RWPE2 (cell line): Measurements from ENCODE around the gene IGFBP1.
A peak's percentile ranks its signal among the peaks of the same experiment; 100 is the strongest.

ENCODE experiments used
- ATAC-seq: fragments of 200-7000 bp; cut with Tn5 transposase; 3 replicates; pipeline ENCODE4 v1.9.1; 2021; ENCODE audit warnings: low read depth
- DNase-seq: peaks from one replicate; pipeline ENCODE4 v3.0.0-alpha.2; 2020; ENCODE audit warnings: low spot score
- H3K27ac ChIP-seq: fragments of 450-650 bp; 2 replicates; pipeline ENCODE4 v1.5.1; 2017; ENCODE audit warnings: mild to moderate bottlenecking; ENCODE audit not compliant: poor library complexity, severe bottlenecking
- H3K27me3 ChIP-seq: fragments of 250-450 bp; sonication (Bioruptor Pico); 2 replicates; pipeline ENCODE4 v1.5.1; 2021; ENCODE audit warnings: mild to moderate bottlenecking, moderate library complexity; ENCODE audit not compliant: insufficient read depth, poor library complexity, severe bottlenecking
- H3K36me3 ChIP-seq: fragments of 250-450 bp; sonication (Bioruptor Pico); 2 replicates; pipeline ENCODE4 v1.5.1; 2020; ENCODE audit warnings: low read depth, mild to moderate bottlenecking, moderate library complexity
- H3K4me1 ChIP-seq: fragments of 250-450 bp; sonication (Bioruptor Pico); 2 replicates; pipeline ENCODE4 v1.5.1; 2021; ENCODE audit warnings: mild to moderate bottlenecking, moderate library complexity; ENCODE audit not compliant: insufficient read depth, poor library complexity, severe bottlenecking
- H3K4me3 ChIP-seq: fragments of 250-450 bp; sonication (Bioruptor Pico); 2 replicates; pipeline ENCODE4 v1.5.1; 2021; ENCODE audit warnings: mild to moderate bottlenecking, moderate library complexity; ENCODE audit not compliant: severe bottlenecking
- H3K9me3 ChIP-seq: fragments of 250-450 bp; sonication (Bioruptor Pico); 2 replicates; pipeline ENCODE4 v1.5.1; 2021; ENCODE audit warnings: mild to moderate bottlenecking, moderate library complexity; ENCODE audit not compliant: severe bottlenecking
- CTCF ChIP-seq: fragments of 450-650 bp; IDR thresholded peaks from one replicate; pipeline ENCODE4 v1.5.1; 2017; ENCODE audit warnings: mild to moderate bottlenecking, moderate library complexity; ENCODE audit not compliant: poor library complexity, severe bottlenecking

The IGFBP1 gene

GRCh38 chr7:45917064-45917463, 28.8 kb downstream of the IGFBP1 start:
- Histone ChIP-seq H3K4me3 (no peak overlapping the region), H3K9me3 (no peaks in the 10 kb centered on the region), H3K27ac (no peak overlapping the region), H3K36me3 (no peaks in the 10 kb centered on the region), H3K27me3 (peaks cover 39% of the 10 kb centered on the region), H3K4me1 (peaks cover 7% of the 10 kb centered on the region)
- no peak for ATAC-seq
- DNase-seq = no peak
- TF ChIP-seq CTCF = no peak

- Histone ChIP-seq H3K4me3 (no peak overlapping the region), H3K9me3 (no peaks in the 10 kb centered on the region), H3K4me1 (peaks cover 8% of the 10 kb centered on the region), H3K36me3 (no peaks in the 10 kb centered on the region), H3K27ac (no peak overlapping the region), H3K27me3 (peaks cover 45% of the 10 kb centered on the region)
- TF ChIP-seq CTCF = peak; percentile 93
- DNase-seq (no peak), ATAC-seq (peak; percentile 20; the same call in 1 of the 3 replicates)
Observed at GRCh38 chr7:45917658-45918057, 29.4 kb downstream of the IGFBP1 start.

GRCh38 chr7:45918556-45918955, 30.3 kb downstream of the IGFBP1 start:
- ATAC-seq = no peak
- TF ChIP-seq CTCF = no peak
- no peak overlapping the region for H3K27ac ChIP-seq
- H3K36me3 ChIP-seq = no peaks in the 10 kb centered on the region
- no peak overlapping the region for H3K4me3 ChIP-seq
- H3K27me3 ChIP-seq = peaks cover 49% of the 10 kb centered on the region
- H3K4me1 ChIP-seq = peaks cover 11% of the 10 kb centered on the region
- DNase-seq = no peak
- H3K9me3 ChIP-seq = no peaks in the 10 kb centered on the region

GRCh38 chr7:45919231-45919784, 31.0 kb downstream of the IGFBP1 start:
- no peak for TF ChIP-seq CTCF
- Histone ChIP-seq H3K4me1 (peaks cover 15% of the 10 kb centered on the region), H3K27me3 (peaks cover 49% of the 10 kb centered on the region), H3K9me3 (no peaks in the 10 kb centered on the region), H3K27ac (no peak overlapping the region), H3K4me3 (no peak overlapping the region), H3K36me3 (no peaks in the 10 kb centered on the region)
- ATAC-seq (no peak), DNase-seq (no peak)

GRCh38 chr7:45919993-45920459, 31.7 kb downstream of the IGFBP1 start:
- peaks cover 15% of the 10 kb centered on the region for H3K4me1 ChIP-seq
- H3K27ac ChIP-seq = no peak overlapping the region
- peaks cover 49% of the 10 kb centered on the region for H3K27me3 ChIP-seq
- H3K36me3 ChIP-seq = no peaks in the 10 kb centered on the region
- H3K9me3 ChIP-seq = no peaks in the 10 kb centered on the region
- ATAC-seq = no peak
- no peak for TF ChIP-seq CTCF
- DNase-seq = no peak
- H3K4me3 ChIP-seq = peak overlapping the region; percentile 46
